GM12892 (cell line): ENCODE results near the gene BRMS1.

ENCODE experiments used
- POLR2AphosphoS5 ChIP-seq: IDR thresholded peaks from 2 replicates; pipeline ENCODE4 v1.6.1; 2011; ENCODE audit warnings: low read depth, low read length, control low read depth
- TAF1 ChIP-seq: IDR thresholded peaks from 2 replicates; pipeline ENCODE4 v1.6.1; 2011; ENCODE audit warnings: low read depth, mild to moderate bottlenecking, control low read depth, low read length, borderline replicate concordance

- TF ChIP-seq POLR2AphosphoS5, result no peak
- TF ChIP-seq TAF1, result no peak
Observed at GRCh38 chr11:66334605-66335442, 10.1 kb downstream of the BRMS1 start.
